ENCODE results near the gene DAPK3. TPM values are rescaled to one million over a fixed set of nuclear protein-coding genes. Genes with fewer than 3 reads are reported as not detected.

The DAPK3 gene
- total and polyA plus RNA-seq, 8 donors = 35.6 to 70.7 (median 44.1) TPM

DNA sequence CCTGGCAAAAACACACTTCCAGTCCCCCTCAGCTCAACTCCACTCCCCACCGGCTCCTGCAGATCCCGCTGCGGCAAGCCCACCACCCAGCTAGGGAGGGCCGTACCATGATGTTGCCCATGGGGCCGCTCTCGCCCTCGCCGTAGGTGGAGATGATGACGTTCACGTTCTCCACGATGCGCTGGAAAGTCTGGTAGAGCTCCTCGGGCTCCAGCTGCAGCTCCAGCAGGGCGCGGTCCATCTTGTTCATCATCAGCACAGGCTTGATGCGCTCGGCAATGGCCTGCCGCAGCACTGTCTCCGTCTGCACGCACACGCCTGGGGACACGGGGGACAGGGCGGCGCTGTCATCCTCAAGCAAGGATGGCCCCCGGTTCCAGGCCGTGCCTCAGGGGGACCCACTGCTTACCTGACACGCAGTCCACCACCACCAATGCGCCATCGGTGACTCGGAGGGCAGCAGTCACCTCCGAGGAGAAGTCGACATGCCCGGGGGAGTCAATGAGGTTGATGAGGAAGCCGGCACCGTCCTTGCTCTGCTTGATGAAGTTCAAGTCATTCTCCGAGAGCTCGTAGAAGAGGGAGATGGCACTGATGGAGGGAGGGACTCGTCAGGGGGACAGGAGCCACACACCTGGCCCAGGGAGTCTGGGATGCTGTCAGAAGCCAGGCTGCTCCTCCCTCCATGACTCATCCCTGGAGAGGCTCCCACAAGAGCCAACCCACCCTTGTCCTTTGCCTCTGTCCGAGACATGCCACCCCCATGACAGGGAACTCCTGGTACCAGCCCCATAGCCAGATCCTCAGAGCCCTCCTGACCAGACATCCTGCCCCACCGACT lies 12.0 kb upstream of the DAPK3 start:
- TF ChIP-seq, protein P1, sequence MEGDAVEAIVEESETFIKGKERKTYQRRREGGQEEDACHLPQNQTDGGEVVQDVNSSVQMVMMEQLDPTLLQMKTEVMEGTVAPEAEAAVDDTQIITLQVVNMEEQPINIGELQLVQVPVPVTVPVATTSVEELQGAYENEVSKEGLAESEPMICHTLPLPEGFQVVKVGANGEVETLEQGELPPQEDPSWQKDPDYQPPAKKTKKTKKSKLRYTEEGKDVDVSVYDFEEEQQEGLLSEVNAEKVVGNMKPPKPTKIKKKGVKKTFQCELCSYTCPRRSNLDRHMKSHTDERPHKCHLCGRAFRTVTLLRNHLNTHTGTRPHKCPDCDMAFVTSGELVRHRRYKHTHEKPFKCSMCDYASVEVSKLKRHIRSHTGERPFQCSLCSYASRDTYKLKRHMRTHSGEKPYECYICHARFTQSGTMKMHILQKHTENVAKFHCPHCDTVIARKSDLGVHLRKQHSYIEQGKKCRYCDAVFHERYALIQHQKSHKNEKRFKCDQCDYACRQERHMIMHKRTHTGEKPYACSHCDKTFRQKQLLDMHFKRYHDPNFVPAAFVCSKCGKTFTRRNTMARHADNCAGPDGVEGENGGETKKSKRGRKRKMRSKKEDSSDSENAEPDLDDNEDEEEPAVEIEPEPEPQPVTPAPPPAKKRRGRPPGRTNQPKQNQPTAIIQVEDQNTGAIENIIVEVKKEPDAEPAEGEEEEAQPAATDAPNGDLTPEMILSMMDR (IDR thresholded peaks at IDR 0.05) = no peak
- Histone ChIP-seq H3K27me3 (no peaks in the 10 kb centered on the region), H3K4me3 (peak overlapping the region in 1 of 2 donors; percentile 94), H3K36me3 (peaks cover 19 to 64% of the 10 kb centered on the region in 2 donors), H3K27ac (no peak overlapping the region), H3K4me1 (peaks cover 20 to 79% of the 10 kb centered on the region in 2 donors), H3K9me3 (no peaks in the 10 kb centered on the region)
- DNase-seq (no peak), ATAC-seq (no peak)
- intact Hi-C loops (cut with DNase I) = no loop called here

DNA sequence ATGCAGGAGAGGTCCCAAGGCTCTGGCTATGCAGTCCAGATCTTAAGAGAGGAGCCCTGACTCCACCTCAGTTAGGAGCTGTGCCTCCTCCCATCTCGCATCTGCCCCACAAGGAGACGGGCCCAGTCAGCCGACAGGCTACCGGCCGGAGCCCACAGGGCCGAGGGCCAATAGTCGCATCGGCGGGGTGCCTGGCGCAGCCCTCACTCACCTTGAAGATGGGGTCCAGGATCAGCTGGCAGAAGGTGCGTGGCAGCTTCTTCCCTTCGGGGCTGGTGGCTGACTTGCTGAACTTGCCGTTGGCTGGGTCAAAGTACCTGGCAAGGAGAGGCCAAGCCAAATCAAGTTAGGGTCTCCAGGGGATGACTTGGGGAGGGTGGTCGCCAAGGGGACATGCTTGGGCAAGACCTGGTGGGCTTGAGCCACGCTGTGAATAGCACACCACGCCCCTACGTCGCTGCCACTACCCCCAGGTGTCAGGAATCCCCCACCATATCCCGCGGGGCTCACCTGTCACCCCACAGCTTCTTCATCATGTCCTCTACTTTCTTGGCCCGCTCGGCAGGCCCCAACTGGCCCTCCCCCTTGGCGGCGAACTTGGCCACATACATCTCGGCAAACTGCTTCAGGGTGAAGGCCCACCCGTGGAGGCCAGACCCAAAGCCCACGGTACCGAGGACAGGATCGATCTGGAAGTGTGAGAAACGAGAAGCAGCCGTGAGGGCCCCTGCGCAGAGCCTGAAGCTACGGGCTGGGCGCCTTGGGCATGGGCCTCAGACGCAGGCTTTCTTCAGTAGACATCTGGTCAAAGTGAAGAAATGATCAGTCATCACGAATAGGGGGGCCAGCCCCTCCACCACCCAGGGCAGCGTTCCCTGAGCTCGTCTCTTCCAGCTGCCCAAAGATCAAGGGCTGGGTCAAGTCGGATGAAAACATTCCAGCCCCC lies 11.1 kb upstream of the DAPK3 start:
- intact Hi-C loops (cut with DNase I) = no loop called here
- peaks cover 19 to 74% of the 10 kb centered on the region in 2 donors for H3K36me3 ChIP-seq
- H3K27me3 ChIP-seq = no peaks in the 10 kb centered on the region
- ATAC-seq = no peak
- TF ChIP-seq, protein P1 (IDR thresholded peaks at IDR 0.05) = no peak
- no peak for DNase-seq
- H3K4me3 ChIP-seq = peak overlapping the region in 1 of 2 donors; percentile 94
- H3K4me1 ChIP-seq = peaks cover 12 to 76% of the 10 kb centered on the region in 2 donors
- H3K9me3 ChIP-seq = no peaks in the 10 kb centered on the region
- no peak overlapping the region for H3K27ac ChIP-seq

DNA sequence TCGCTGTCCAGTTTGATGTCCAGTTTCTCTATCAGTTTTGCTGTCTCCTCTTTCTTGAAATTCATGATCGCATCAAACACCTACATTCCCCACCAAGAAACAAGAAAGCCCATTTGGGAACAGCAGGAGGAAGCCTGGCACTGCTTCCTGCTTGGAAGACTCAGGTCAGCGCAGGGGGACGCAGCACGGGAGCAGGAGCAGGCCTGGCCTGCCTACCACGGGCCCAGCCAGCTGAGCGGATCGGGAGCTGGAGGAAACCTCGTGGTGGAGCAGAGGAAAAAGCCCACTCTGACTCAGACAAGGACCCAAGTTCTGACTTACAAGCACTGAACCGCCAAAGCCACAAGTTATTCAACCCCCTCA lies 10.5 kb upstream of the DAPK3 start:
- DNase-seq (no peak), ATAC-seq (no peak)
- Histone ChIP-seq H3K36me3 (peaks cover 19 to 80% of the 10 kb centered on the region in 2 donors), H3K9me3 (no peaks in the 10 kb centered on the region), H3K27me3 (no peaks in the 10 kb centered on the region), H3K4me3 (no peak overlapping the region), H3K4me1 (peaks cover 7 to 76% of the 10 kb centered on the region in 2 donors), H3K27ac (no peak overlapping the region)
- intact Hi-C loops (cut with DNase I) = no loop called here
- TF ChIP-seq, protein P1 (IDR thresholded peaks at IDR 0.05) = no peak

DNA sequence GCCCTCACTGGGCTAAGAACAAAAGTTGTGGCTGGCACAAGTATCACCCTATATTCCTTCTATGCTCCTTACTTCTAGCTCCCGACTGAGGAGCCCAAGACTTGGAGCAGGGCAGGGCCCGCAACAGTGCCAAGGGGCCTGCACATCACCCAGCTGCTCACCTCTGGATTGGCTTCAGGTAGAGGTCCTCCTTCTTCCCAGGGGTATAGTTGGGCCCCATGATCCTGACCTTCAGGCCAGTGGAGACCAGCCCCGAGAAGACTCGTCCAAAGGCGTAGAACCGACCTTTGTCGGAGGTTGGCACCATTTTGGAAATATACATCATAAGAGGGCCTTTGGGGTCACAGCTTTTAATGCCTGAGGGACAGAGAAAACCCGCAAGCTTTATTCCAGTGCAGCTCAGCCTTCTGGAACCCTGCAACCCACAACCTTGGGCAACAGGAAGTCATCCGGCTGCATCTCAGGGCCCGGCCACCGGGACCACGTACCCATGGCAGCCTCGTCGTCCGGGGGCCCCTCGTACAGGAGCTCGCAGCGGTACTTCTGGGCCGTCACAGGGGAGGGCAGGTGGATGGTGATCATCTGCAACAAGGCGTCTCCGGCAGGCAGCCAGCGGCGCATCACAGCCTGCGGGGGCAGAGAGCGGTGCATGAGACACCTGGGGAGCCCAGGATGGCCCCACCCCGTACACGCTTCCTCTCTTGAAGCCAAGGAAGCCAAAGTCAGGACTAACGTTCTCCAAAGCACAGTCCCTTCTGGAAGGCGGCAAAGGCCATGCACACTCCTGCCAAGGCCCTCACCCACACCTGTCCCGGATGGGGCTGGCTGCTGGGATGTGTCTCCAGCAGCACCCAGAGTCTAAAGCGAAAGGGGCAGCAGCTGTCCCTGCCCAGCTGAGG lies 9.7 kb upstream of the DAPK3 start:
- Histone ChIP-seq H3K9me3 (no peaks in the 10 kb centered on the region), H3K27me3 (no peaks in the 10 kb centered on the region), H3K4me1 (peaks cover 6 to 69% of the 10 kb centered on the region in 2 donors), H3K4me3 (no peak overlapping the region), H3K27ac (no peak overlapping the region), H3K36me3 (peaks cover 19 to 88% of the 10 kb centered on the region in 2 donors)
- intact Hi-C loops (cut with DNase I) = no loop called here
- TF ChIP-seq, protein P1 (IDR thresholded peaks at IDR 0.05) = no peak
- ATAC-seq (no peak), DNase-seq (no peak)
